DOHH2 (cell line): ENCODE data around the gene SMLR1.

Source experiments
- H3F3A ChIP-seq: fragments of 200-600 bp; sonication (generic), shearing (Covaris generic); 2 replicates; pipeline ENCODE4 v1.6.0; 2016; ENCODE audit warnings: antibody characterized with exemption, mild to moderate bottlenecking; ENCODE audit not compliant: control insufficient read depth, insufficient read depth
- H3K27ac ChIP-seq: fragments of 200-600 bp; sonication (generic); 2 replicates; pipeline ENCODE4 v1.5.1; 2014; ENCODE audit warnings: low read depth, mild to moderate bottlenecking, low read length, moderate library complexity
- H3K27me3 ChIP-seq: fragments of 200-600 bp; sonication (generic); 2 replicates; pipeline ENCODE4 v1.6.1; 2014; ENCODE audit warnings: mild to moderate bottlenecking, low read length, mixed read lengths; ENCODE audit not compliant: control insufficient read depth
- H3K36me3 ChIP-seq: fragments of 200-600 bp; sonication (generic); 2 replicates; pipeline ENCODE4 v1.6.1; 2014; ENCODE audit warnings: mild to moderate bottlenecking, low read length, moderate library complexity, mixed read lengths; ENCODE audit not compliant: control insufficient read depth
- H3K4me1 ChIP-seq: fragments of 200-600 bp; sonication (generic); 2 replicates; pipeline ENCODE4 v1.6.1; 2014; ENCODE audit warnings: mild to moderate bottlenecking, low read length, mixed read lengths; ENCODE audit not compliant: control insufficient read depth
- H3K4me2 ChIP-seq: fragments of 200-600 bp; sonication (generic); 2 replicates; pipeline ENCODE4 v1.6.0; 2014; ENCODE audit warnings: mild to moderate bottlenecking, low read length, moderate library complexity
- H3K4me3 ChIP-seq: fragments of 200-600 bp; sonication (generic); 2 replicates; pipeline ENCODE4 v1.5.1; 2014; ENCODE audit warnings: mild to moderate bottlenecking, low read length, mixed read lengths
- H3K79me2 ChIP-seq: fragments of 200-600 bp; sonication (generic); 2 replicates; pipeline ENCODE4 v1.6.1; 2014; ENCODE audit warnings: mild to moderate bottlenecking, low read length, mixed read lengths; ENCODE audit not compliant: control insufficient read depth
- H3K9me2 ChIP-seq: fragments of 200-600 bp; sonication (generic); replicated peaks from 2 replicates; pipeline ENCODE4 v1.6.1; 2014; ENCODE audit warnings: mild to moderate bottlenecking, low read length, mixed read lengths; ENCODE audit not compliant: control insufficient read depth
- H3K9me3 ChIP-seq: fragments of 200-600 bp; sonication (generic); 2 replicates; pipeline ENCODE4 v1.6.1; 2014; ENCODE audit warnings: antibody characterized with exemption, low read length, mixed read lengths; ENCODE audit not compliant: control insufficient read depth, insufficient read depth
- H4K20me1 ChIP-seq: fragments of 200-600 bp; sonication (generic); 2 replicates; pipeline ENCODE4 v1.6.0; 2014; ENCODE audit warnings: low read depth, mild to moderate bottlenecking, antibody characterized with exemption, low read length, moderate library complexity; ENCODE audit not compliant: control insufficient read depth, insufficient read depth
- CTCF ChIP-seq: fragments of 200-600 bp; sonication (generic); IDR thresholded peaks from one replicate; pipeline ENCODE4 v1.5.1; 2014; ENCODE audit warnings: antibody characterized with exemption, mild to moderate bottlenecking, low read depth, low read length; ENCODE audit not compliant: poor library complexity, severe bottlenecking
- EZH2phosphoT487 ChIP-seq: fragments of 200-600 bp; sonication (generic); IDR thresholded peaks from 2 replicates; pipeline ENCODE4 v1.6.1; 2017; ENCODE audit warnings: borderline replicate concordance, mild to moderate bottlenecking, antibody characterized with exemption, low read length, moderate library complexity, mixed read lengths

Gene SMLR1

GRCh38 chr6:130780122-130780521 lies 47.1 kb upstream of the SMLR1 start:
- no peaks in the 10 kb centered on the region for H4K20me1 ChIP-seq
- no peaks in the 10 kb centered on the region for H3K4me1 ChIP-seq
- TF ChIP-seq CTCF (no peak), EZH2phosphoT487 (no peak)
- no peaks in the 10 kb centered on the region for H3K36me3 ChIP-seq
- no peaks in the 10 kb centered on the region for H3K9me3 ChIP-seq
- no peak overlapping the region for H3K4me3 ChIP-seq
- no peaks in the 10 kb centered on the region for H3K27me3 ChIP-seq
- no peaks in the 10 kb centered on the region for H3K9me2 ChIP-seq
- H3K4me2 ChIP-seq = no peak overlapping the region
- H3K79me2 ChIP-seq = no peaks in the 10 kb centered on the region
- H3F3A ChIP-seq = no peaks in the 10 kb centered on the region
- no peak overlapping the region for H3K27ac ChIP-seq

- TF ChIP-seq CTCF (no peak), EZH2phosphoT487 (no peak)
- H3K4me3 ChIP-seq = no peak overlapping the region
- no peaks in the 10 kb centered on the region for H3K27me3 ChIP-seq
- no peak overlapping the region for H3K27ac ChIP-seq
- no peaks in the 10 kb centered on the region for H3K36me3 ChIP-seq
- H3K9me2 ChIP-seq = no peaks in the 10 kb centered on the region
- no peaks in the 10 kb centered on the region for H3K9me3 ChIP-seq
- H4K20me1 ChIP-seq = no peaks in the 10 kb centered on the region
- no peaks in the 10 kb centered on the region for H3F3A ChIP-seq
- H3K79me2 ChIP-seq = no peaks in the 10 kb centered on the region
- no peak overlapping the region for H3K4me2 ChIP-seq
- no peaks in the 10 kb centered on the region for H3K4me1 ChIP-seq
Observed at GRCh38 chr6:130781557-130781956, 45.6 kb upstream of the SMLR1 start.

- TF ChIP-seq CTCF (no peak), EZH2phosphoT487 (no peak)
- Histone ChIP-seq H3K9me2 (no peaks in the 10 kb centered on the region), H3K27me3 (no peaks in the 10 kb centered on the region), H4K20me1 (no peaks in the 10 kb centered on the region), H3K9me3 (no peaks in the 10 kb centered on the region), H3K36me3 (no peaks in the 10 kb centered on the region), H3K79me2 (no peaks in the 10 kb centered on the region), H3K4me3 (no peak overlapping the region), H3K4me1 (no peaks in the 10 kb centered on the region), H3F3A (no peaks in the 10 kb centered on the region), H3K27ac (no peak overlapping the region), H3K4me2 (no peak overlapping the region)
Observed at GRCh38 chr6:130783416-130784107, 43.6 kb upstream of the SMLR1 start.
